ENCODE data around the gene TAF3. TPM values are rescaled to one million over a fixed set of nuclear protein-coding genes. Genes with fewer than 3 reads are reported as not detected.

TAF3 gene
- polyA plus RNA-seq, 3 donors: 11.4 to 12.0 (median 11.5) TPM

DNA sequence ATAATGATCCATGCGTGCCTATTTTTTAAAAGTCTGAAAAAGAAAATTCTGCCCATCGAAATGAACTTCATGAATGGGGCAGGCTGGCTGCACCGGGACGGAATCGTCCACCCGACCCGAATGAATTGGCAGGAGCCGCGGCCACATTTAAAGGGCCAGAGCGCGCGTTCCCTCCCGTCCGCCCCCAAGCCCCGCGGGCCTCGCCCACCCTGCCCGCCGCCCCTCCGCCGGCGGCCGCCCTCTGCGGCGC lies 235.9 kb downstream of the TAF3 start:
- no peak for DNase-seq (ENCODE audit: low read depth in 3 of 3, low spot score in 2 of 3)

- no peak for DNase-seq (ENCODE audit: low read depth in 3 of 3, low spot score in 2 of 3)
These were observed 236.4 kb downstream of the TAF3 start, which contains the start of gene GATA3 for GRCh38 chr10:8054494-8055407. TSS of gene GATA3 (plus strand) at chr10:8054688. CDS start at chr10:8055656, 968 bp downstream.

- no peak for DNase-seq (ENCODE audit: low read depth in 3 of 3, low spot score in 2 of 3)
These were observed 237.4 kb downstream of the TAF3 start for GRCh38 chr10:8055420-8056349.

DNA sequence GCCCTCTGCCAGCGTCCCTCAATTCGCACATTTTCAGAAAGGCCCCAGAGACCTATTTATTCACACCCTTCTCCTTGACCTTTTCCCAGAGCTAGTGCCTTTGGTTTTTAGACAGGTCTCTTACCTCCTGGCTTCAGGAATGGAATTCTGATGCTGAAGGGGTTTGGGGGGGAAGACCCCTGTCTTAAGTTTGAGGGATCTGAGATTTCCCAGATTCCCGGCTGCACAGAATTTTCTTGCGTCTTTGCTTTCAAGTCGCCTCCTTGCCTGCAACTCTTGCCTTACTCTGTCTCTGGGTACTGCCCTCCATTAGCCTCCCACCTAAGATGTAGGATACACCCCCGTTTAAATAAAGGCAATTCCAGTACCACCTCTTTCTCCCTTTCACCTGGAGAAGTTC lies 238.1 kb downstream of the TAF3 start:
- DNase-seq (ENCODE audit: low read depth in 3 of 3, low spot score in 2 of 3): no peak

GRCh38 chr10:8056871-8057331 lies 238.6 kb downstream of the TAF3 start:
- DNase-seq (ENCODE audit: low read depth in 3 of 3, low spot score in 2 of 3): no peak

DNA sequence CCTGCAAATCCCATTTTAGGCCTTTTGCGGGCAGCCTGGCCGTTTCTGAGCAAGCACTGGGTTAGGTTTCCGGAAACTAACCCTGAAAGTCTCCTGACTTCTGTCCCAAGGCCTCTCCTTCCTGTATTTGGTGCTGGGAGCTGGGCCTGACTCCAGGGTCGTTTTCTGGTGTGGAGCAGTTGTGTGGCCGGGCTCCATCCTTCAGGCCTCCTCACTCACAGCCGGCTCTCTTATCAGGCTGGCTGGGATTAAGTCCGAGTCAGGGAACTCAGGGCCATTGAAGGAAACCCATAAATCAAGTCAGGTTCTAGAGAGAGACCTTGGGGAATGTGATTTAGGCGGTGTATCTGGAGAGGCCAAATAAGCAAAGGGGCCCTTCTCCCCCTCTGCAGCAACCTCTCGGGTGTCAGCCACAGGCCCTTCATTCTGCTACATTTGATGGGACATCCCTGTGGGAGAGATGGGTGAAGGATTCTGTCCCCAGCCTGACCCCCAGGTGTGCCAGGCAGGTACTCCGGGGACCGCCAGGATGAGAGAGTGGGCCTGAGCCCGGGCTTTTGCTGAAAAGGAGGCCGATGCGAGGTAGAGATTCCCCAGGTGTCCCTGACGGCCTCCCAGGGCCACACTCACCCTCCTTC lies 239.4 kb downstream of the TAF3 start:
- DNase-seq (ENCODE audit: low read depth in 3 of 3, low spot score in 2 of 3): no peak

DNA sequence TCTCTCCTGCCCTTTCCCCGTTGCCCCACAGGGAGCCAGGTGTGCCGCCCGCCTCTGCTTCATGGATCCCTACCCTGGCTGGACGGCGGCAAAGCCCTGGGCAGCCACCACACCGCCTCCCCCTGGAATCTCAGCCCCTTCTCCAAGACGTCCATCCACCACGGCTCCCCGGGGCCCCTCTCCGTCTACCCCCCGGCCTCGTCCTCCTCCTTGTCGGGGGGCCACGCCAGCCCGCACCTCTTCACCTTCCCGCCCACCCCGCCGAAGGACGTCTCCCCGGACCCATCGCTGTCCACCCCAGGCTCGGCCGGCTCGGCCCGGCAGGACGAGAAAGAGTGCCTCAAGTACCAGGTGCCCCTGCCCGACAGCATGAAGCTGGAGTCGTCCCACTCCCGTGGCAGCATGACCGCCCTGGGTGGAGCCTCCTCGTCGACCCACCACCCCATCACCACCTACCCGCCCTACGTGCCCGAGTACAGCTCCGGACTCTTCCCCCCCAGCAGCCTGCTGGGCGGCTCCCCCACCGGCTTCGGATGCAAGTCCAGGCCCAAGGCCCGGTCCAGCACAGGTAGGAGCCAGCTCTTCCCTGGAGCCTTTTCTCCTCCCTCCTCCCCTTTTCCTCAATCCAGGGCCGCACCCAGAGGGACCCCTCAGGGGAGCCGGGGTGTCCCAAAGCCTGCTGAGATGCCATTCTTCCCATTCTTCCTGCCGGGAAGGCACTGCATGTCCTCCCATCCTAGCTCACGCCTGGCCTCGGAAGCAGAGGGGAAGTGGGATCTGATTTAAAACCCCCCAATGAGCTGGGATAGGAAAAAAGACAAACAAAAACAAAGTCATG lies 240.2 kb downstream of the TAF3 start:
- DNase-seq (ENCODE audit: low read depth in 3 of 3, low spot score in 2 of 3): no peak

DNA sequence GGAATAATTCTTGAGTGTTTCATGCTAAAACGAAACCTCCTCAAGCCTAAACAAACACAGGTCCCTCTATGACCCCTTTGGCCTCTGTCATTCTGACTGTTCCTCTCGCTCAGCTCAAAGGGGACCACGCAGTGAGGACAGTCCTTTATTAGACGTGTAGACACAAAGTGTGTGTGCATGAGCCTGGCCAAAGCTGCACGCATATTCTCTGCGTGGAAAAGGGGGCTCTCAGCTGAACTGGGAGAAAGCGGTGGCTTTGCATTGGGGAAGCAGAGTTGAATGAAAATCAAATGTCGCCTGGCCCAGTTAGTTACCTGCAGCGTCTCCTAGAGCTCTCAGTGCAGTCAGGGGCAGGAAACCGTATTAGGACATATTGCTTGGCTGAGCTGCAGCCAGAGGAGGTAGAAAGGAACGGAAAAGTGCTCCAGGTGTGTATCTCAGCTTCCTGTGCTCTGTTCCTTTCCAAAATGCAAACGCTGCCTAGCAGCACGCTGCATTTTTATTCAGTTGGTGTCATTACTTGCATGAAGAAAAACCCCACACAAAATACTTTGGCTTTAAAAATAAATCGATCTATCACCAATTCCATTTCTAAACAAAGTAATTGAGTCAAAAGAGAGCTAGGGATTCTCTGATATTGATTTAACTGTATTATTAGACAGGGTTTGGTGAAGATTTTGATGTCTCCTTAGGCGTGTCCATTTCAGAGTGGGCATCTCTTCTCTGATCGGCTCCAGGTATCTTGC lies 241.1 kb downstream of the TAF3 start:
- DNase-seq (ENCODE audit: low read depth in 3 of 3, low spot score in 2 of 3): no peak

GRCh38 chr10:8060010-8060703 lies 241.9 kb downstream of the TAF3 start:
- DNase-seq (ENCODE audit: low read depth in 3 of 3, low spot score in 2 of 3): no peak

- no peak for DNase-seq (ENCODE audit: low read depth in 3 of 3, low spot score in 2 of 3)
These were observed 242.4 kb downstream of the TAF3 start for GRCh38 chr10:8060704-8061121.

- DNase-seq (ENCODE audit: low read depth in 3 of 3, low spot score in 2 of 3): no peak
These were observed 243.2 kb downstream of the TAF3 start for GRCh38 chr10:8061274-8062211.

GRCh38 chr10:8063128-8063908 lies 245.0 kb downstream of the TAF3 start:
- DNase-seq (ENCODE audit: low read depth in 3 of 3, low spot score in 2 of 3): no peak

GRCh38 chr10:8063935-8064334 lies 245.6 kb downstream of the TAF3 start:
- DNase-seq (ENCODE audit: low read depth in 3 of 3, low spot score in 2 of 3): no peak

GRCh38 chr10:8064436-8064835 lies 246.1 kb downstream of the TAF3 start:
- no peak for DNase-seq (ENCODE audit: low read depth in 3 of 3, low spot score in 2 of 3)

- no peak for DNase-seq (ENCODE audit: low read depth in 3 of 3, low spot score in 2 of 3)
These were observed 247.3 kb downstream of the TAF3 start for GRCh38 chr10:8065651-8066050.

DNA sequence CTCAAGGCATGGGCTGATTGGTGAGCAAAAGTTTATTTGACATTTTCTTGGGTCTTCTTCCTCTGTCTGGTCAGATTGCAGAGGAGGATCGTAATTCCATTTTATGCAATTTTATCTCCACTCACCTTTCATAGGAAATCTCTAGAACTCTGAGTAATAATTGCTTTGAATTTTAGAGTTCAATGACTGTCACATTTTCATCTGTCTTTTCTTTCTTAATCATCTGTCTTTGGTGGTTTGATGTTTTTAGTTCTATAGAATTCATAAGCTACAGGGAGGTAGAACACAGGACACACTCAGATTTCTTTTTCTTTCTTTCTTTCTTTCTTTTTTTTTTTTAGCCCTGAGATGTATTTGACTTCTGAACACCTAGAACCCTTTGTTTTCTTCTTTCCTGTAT lies 247.8 kb downstream of the TAF3 start:
- DNase-seq (ENCODE audit: low read depth in 3 of 3, low spot score in 2 of 3): no peak

Data from right renal cortex interstitium (tissue), 3 donors.